CD4-positive, alpha-beta memory T cell (primary cell): ENCODE data around the gene ZCCHC10. TPM values are rescaled to one million over a fixed set of nuclear protein-coding genes. Genes with fewer than 3 reads are reported as not detected.
"Not testable (repeated sequence)": the region's sequence is repeated elsewhere in the genome, so short reads cannot be mapped to it uniquely, and the experiment has no call there.

Source experiments
- CTCF ChIA-PET: fragments of 350-600 bp; sonication (Branson Sonifier 250); formaldehyde crosslinking; loops from one replicate; lab custom pipeline; 2021; ENCODE audit warnings: inconsistent platforms; ENCODE audit not compliant: partially characterized antibody; lab: Charles Lee
- POLR2A ChIA-PET: fragments of 350-600 bp; sonication (Branson Sonifier 250); formaldehyde crosslinking; loops from one replicate; lab custom pipeline; 2021; ENCODE audit not compliant: partially characterized antibody; lab: Charles Lee
- DNase-seq, 5 donors: peaks; one replicate each; pipeline versions ENCODE4 v3.0.0 to v3.0.0-alpha.2; 2020 to 2022; ENCODE audit warnings: mixed read lengths in 1 of 5
- H3K27ac ChIP-seq: one replicate; pipeline ENCODE4 v1.7.0; 2013; ENCODE audit warnings: low read depth, low read length
- H3K27me3 ChIP-seq: 2 replicates; pipeline ENCODE4 v1.7.0; 2013; ENCODE audit warnings: mild to moderate bottlenecking, low read length, moderate library complexity; ENCODE audit not compliant: insufficient read depth
- H3K36me3 ChIP-seq: 2 replicates; pipeline ENCODE4 v1.7.0; 2013; ENCODE audit warnings: mild to moderate bottlenecking, low read length, moderate library complexity; ENCODE audit not compliant: insufficient read depth
- H3K4me1 ChIP-seq: 2 replicates; pipeline ENCODE4 v1.7.0; 2013; ENCODE audit warnings: mild to moderate bottlenecking, low read length, moderate library complexity; ENCODE audit not compliant: insufficient read depth
- H3K4me3 ChIP-seq, 2 donors: one replicate each; pipeline ENCODE4 v1.7.0; 2013; ENCODE audit warnings: low read length in 2 of 2, mild to moderate bottlenecking in 1 of 2
- H3K9me3 ChIP-seq, 2 donors: one replicate each; pipeline ENCODE4 v1.7.0; 2013; ENCODE audit warnings: low read length in 2 of 2, control low read depth in 1 of 2; ENCODE audit not compliant: control insufficient read depth in 1 of 2
- H3K27ac Mint-ChIP-seq, 7 donors: one replicate each; pipeline ENCODE4 v1.8.0; 2020 to 2021; ENCODE audit warnings: mixed read lengths in 7 of 7, mild to moderate bottlenecking in 6 of 7, inconsistent platforms in 3 of 7, moderate library complexity in 3 of 7
- H3K27me3 Mint-ChIP-seq, 2 donors: one replicate each; pipeline ENCODE4 v1.8.0; 2020 to 2021; ENCODE audit warnings: mixed read lengths in 2 of 2
- H3K36me3 Mint-ChIP-seq, 2 donors: one replicate each; pipeline ENCODE4 v1.8.0; 2020 to 2021; ENCODE audit warnings: mixed read lengths in 2 of 2, inconsistent platforms in 1 of 2, mild to moderate bottlenecking in 1 of 2
- H3K4me1 Mint-ChIP-seq, 4 donors: one replicate each; pipeline ENCODE4 v1.8.0; 2020 to 2021; ENCODE audit warnings: mixed read lengths in 4 of 4, mild to moderate bottlenecking in 1 of 4
- H3K4me3 Mint-ChIP-seq, 8 donors: one replicate each; pipeline ENCODE4 v1.8.0; 2020 to 2021; ENCODE audit warnings: mixed read lengths in 8 of 8, mild to moderate bottlenecking in 7 of 8, moderate library complexity in 6 of 8, inconsistent platforms in 3 of 8
- H3K9me3 Mint-ChIP-seq, 8 donors: one replicate each; pipeline ENCODE4 v1.8.0; 2020 to 2021; ENCODE audit warnings: mixed read lengths in 8 of 8, mild to moderate bottlenecking in 5 of 8, inconsistent platforms in 3 of 8, moderate library complexity in 1 of 8
- intact Hi-C: fragments of 100-400 bp; cut with micrococcal nuclease; formaldehyde crosslinking; loops from one replicate; pipeline ENCODE4 v1.15.1; 2023
- polyA plus RNA-seq, 2 donors: library from polyadenylated mRNA; unstranded; fragments of 300-500 nt; fragmentation: Illumina TruSeq; gene quantifications; one replicate each; pipeline ENCODE4 v1.2.3, GENCODE V29; 2021
- total RNA-seq, 2 experiments: library from RNA; stranded (reverse); gene quantifications; one replicate each; pipeline ENCODE4 v1.2.3, GENCODE V29; 2021

The ZCCHC10 gene
- total and polyA plus RNA-seq, 4 experiments from 2014 or later = 20.1 to 50.2 (median 33.7) TPM

- H3K9me3 Mint-ChIP-seq, H3K27me3 Mint-ChIP-seq, POLR2A ChIA-PET, H3K27ac Mint-ChIP-seq, DNase-seq, intact Hi-C loops, CTCF ChIA-PET, H3K27me3 ChIP-seq, H3K36me3 Mint-ChIP-seq, H3K4me3 ChIP-seq, H3K27ac ChIP-seq, H3K36me3 ChIP-seq, H3K4me3 Mint-ChIP-seq, H3K9me3 ChIP-seq: not testable (repeated sequence)
- peaks cover 10 to 19% (median 17%) of the 10 kb centered on the region in 4 donors for H3K4me1 Mint-ChIP-seq
- H3K4me1 ChIP-seq = peaks cover 12% of the 10 kb centered on the region
These were observed 20.2 kb upstream of the ZCCHC10 start for GRCh38 chr5:133046560-133046959.

- CTCF ChIA-PET = no interaction called here
- H3K9me3 Mint-ChIP-seq = no peaks in the 10 kb centered on the region
These were observed 15.6 kb upstream of the ZCCHC10 start for GRCh38 chr5:133041910-133042309.

GRCh38 chr5:133041157-133041784, 14.9 kb upstream of the ZCCHC10 start:
- Mint-ChIP-seq H3K27me3 (peaks cover 0 to under 1% of the 10 kb centered on the region in 2 donors), H3K4me3 (no peak overlapping the region), H3K9me3 (no peaks in the 10 kb centered on the region), H3K27ac (no peak overlapping the region), H3K4me1 (no peaks in the 10 kb centered on the region), H3K36me3 (no peaks in the 10 kb centered on the region)
- POLR2A ChIA-PET = no interaction called here
- Histone ChIP-seq H3K4me1 (no peaks in the 10 kb centered on the region), H3K27me3 (no peaks in the 10 kb centered on the region), H3K36me3 (no peaks in the 10 kb centered on the region), H3K27ac (no peak overlapping the region), H3K4me3 (no peak overlapping the region), H3K9me3 (no peaks in the 10 kb centered on the region)
- intact Hi-C loops = no loop called here
- DNase-seq = no peak
- CTCF ChIA-PET = no interaction called here

More at GRCh38 chr5:133041910-133042309, 15.6 kb upstream of the ZCCHC10 start:
- H3K27ac ChIP-seq = no peak overlapping the region
- no peaks in the 10 kb centered on the region for H3K36me3 Mint-ChIP-seq
- H3K27me3 Mint-ChIP-seq = no peaks in the 10 kb centered on the region
- POLR2A ChIA-PET = no interaction called here
- intact Hi-C loops = no loop called here
- H3K4me1 Mint-ChIP-seq = no peaks in the 10 kb centered on the region
- H3K4me3 Mint-ChIP-seq = no peak overlapping the region
- no peak overlapping the region for H3K27ac Mint-ChIP-seq
- H3K36me3 ChIP-seq = no peaks in the 10 kb centered on the region
- no peak for DNase-seq
- no peaks in the 10 kb centered on the region for H3K4me1 ChIP-seq
- H3K4me3 ChIP-seq = no peak overlapping the region
- H3K9me3 ChIP-seq = no peaks in the 10 kb centered on the region
- H3K27me3 ChIP-seq = no peaks in the 10 kb centered on the region

DNA sequence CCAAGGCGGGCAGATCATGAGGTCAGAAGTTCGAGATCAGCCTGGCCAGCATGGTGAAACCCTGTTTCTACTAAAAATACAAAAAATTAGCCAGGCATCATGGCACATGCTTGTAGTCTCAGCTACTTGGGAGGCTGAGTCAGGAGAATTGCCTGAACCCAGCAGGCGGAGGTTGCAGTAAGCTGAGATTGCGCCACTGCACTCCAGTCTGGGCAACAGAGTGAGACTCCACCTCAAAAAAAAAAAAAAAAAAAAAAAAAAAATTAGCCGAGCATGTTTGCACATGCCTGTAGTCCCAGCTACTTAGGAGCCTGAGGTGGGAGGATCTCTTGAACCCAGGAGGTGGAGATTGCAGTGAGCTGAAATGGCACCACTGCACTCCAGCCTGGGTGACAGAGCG, 10.3 kb upstream of the ZCCHC10 start:
- H3K4me3 ChIP-seq, H3K27me3 ChIP-seq, H3K4me1 ChIP-seq, H3K9me3 Mint-ChIP-seq, H3K36me3 ChIP-seq, DNase-seq, H3K36me3 Mint-ChIP-seq, H3K9me3 ChIP-seq, H3K27me3 Mint-ChIP-seq, H3K27ac Mint-ChIP-seq, H3K27ac ChIP-seq, H3K4me1 Mint-ChIP-seq, H3K4me3 Mint-ChIP-seq, intact Hi-C loops: not testable (repeated sequence)
- POLR2A ChIA-PET = interaction anchor here (1.7 kb wide), 1 partner anchor 15 kb away, joined by 4 read pairs; the partner anchor contains the start of gene HSPA4
- CTCF ChIA-PET = interaction anchor here (0.6 kb wide), 1 partner anchor 13 kb away, joined by 3 read pairs; no protein-coding TSS in a partner anchor

- Mint-ChIP-seq H3K27ac (no peak overlapping the region), H3K9me3 (no peaks in the 10 kb centered on the region), H3K36me3 (no peaks in the 10 kb centered on the region), H3K27me3 (peaks cover 6 to 7% of the 10 kb centered on the region in 2 donors), H3K4me1 (peaks cover 0 to 9% (median 4%) of the 10 kb centered on the region in 4 donors), H3K4me3 (peak overlapping the region in 1 of 8 donors; percentile 11)
- intact Hi-C loops = no loop called here
- CTCF ChIA-PET = no interaction called here
- POLR2A ChIA-PET = interaction anchor here (1.7 kb wide), 1 partner anchor 16 kb away, joined by 4 read pairs; the partner anchor contains the start of gene HSPA4
- Histone ChIP-seq H3K9me3 (no peaks in the 10 kb centered on the region), H3K4me3 (no peak overlapping the region), H3K27ac (no peak overlapping the region), H3K27me3 (no peaks in the 10 kb centered on the region), H3K4me1 (no peaks in the 10 kb centered on the region), H3K36me3 (no peaks in the 10 kb centered on the region)
- DNase-seq = no peak
These were observed 8.9 kb upstream of the ZCCHC10 start for GRCh38 chr5:133035224-133035623.

GRCh38 chr5:133034064-133034463, 7.7 kb upstream of the ZCCHC10 start:
- no peaks in the 10 kb centered on the region for H3K9me3 Mint-ChIP-seq
- H3K4me3 ChIP-seq = no peak overlapping the region
- no peaks in the 10 kb centered on the region for H3K27me3 ChIP-seq
- H3K27ac Mint-ChIP-seq = no peak overlapping the region
- no peak for DNase-seq
- H3K36me3 Mint-ChIP-seq = no peaks in the 10 kb centered on the region
- H3K36me3 ChIP-seq = no peaks in the 10 kb centered on the region
- H3K4me1 ChIP-seq = no peaks in the 10 kb centered on the region
- CTCF ChIA-PET = interaction anchor here (0.7 kb wide), 1 partner anchor 214 kb away, joined by 3 read pairs; no protein-coding TSS in a partner anchor
- peaks cover 6 to 7% of the 10 kb centered on the region in 2 donors for H3K27me3 Mint-ChIP-seq
- H3K27ac ChIP-seq = no peak overlapping the region
- no peak overlapping the region for H3K4me3 Mint-ChIP-seq
- POLR2A ChIA-PET = interaction anchor here (0.8 kb wide), 1 partner anchor 18 kb away, joined by 4 read pairs; the partner anchor contains the start of gene HSPA4
- H3K4me1 Mint-ChIP-seq = peaks cover 0 to 9% (median 4%) of the 10 kb centered on the region in 4 donors
- intact Hi-C loops = no loop called here
- no peaks in the 10 kb centered on the region for H3K9me3 ChIP-seq

DNA sequence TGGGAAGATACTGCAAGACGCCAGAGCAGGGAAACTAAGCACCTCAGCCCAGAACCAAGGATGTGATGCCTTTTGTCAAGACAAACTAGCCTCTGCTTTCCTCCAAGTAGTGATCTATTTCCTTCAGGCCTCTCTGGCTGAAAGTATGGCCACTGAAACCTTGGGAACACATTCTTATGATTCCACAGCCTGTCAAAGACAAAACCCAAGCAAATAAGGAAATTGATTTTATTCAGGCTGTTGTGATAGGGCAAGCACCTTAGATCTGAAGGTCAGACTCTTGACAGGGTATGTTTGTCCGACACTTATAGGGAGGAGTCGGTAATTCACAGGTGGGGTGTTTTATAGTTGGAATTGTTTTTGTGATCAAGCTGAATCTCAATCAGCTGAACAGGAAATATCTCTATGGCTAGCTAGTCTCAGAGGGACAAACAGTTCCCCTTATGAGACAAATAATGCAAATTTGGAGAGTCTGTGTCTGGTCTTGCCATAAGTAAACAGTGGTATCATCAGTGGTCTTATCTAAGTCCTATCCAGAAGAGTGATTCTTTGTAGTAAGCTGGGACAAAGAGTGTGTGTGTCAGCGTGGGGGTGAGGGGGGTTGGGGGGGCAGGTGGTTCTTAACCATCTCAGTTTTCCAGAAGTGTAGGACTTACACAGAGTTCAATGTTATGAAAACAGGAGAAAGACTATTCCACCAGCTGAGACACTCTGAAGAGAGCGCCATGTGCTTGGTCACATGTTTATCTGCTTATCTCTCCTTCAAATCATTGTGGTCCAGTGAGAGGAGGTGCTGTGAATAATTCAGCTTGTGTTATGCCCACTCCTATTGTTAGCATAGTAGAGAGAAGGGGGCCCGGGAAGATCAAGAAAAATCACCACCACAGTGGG, 6.7 kb upstream of the ZCCHC10 start:
- Histone ChIP-seq H3K4me3 (no peak overlapping the region), H3K36me3 (no peaks in the 10 kb centered on the region), H3K9me3 (no peaks in the 10 kb centered on the region), H3K27ac (no peak overlapping the region), H3K4me1 (no peaks in the 10 kb centered on the region), H3K27me3 (no peaks in the 10 kb centered on the region)
- H3K36me3 Mint-ChIP-seq = no peaks in the 10 kb centered on the region
- ChIA-PET POLR2A (interaction anchor here (0.8 kb wide), 1 partner anchor 19 kb away, joined by 4 read pairs; the partner anchor contains the start of gene HSPA4), CTCF (interaction anchor here (0.7 kb wide), 1 partner anchor 215 kb away, joined by 3 read pairs; no protein-coding TSS in a partner anchor)
- peaks cover 0 to 9% (median 4%) of the 10 kb centered on the region in 4 donors for H3K4me1 Mint-ChIP-seq
- H3K4me3 Mint-ChIP-seq = no peak overlapping the region
- DNase-seq = peak in 1 of 5 donors; percentile 15
- H3K27me3 Mint-ChIP-seq = peaks cover 6 to 7% of the 10 kb centered on the region in 2 donors
- H3K9me3 Mint-ChIP-seq = no peaks in the 10 kb centered on the region
- intact Hi-C loops = no loop called here
- H3K27ac Mint-ChIP-seq = peak overlapping the region in 1 of 7 donors; percentile 10
